KBM-7 (cell line): ENCODE data around the gene PPIP5K1.

Experiments
- DNase-seq: peaks from one replicate; pipeline ENCODE4 v3.0.0-alpha.2; 2015
- in situ Hi-C: fragments of 300-500 bp; cut with MboI; formaldehyde crosslinking; loops from 2 replicates; pipeline ENCODE4 v1.14.3; 2020; ENCODE audit warnings: low sequenced_read_pairs, low pct_unique_long_range_greater_than_20kb, mixed read lengths

PPIP5K1 gene

DNA sequence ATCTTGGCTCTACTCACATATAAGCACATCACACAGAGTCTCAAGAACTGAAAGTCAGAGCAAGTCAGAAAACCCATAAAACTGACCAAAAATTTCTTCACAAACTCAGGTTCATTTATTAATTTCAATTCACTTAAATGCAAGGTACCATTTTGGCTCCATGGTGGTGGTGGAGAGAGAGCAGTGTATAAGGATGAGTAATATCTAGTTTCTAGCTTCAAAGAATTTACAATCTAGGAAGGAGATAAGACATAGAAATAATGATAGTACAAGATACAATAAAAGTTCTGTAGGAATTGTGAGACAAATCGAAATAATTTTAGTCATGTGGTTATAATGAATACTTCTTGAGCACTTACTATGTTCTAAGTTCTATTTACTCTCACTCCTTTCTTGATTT, 90.4 kb downstream of the PPIP5K1 start:
- no peak for DNase-seq
- in situ Hi-C loops = no loop called here

DNA sequence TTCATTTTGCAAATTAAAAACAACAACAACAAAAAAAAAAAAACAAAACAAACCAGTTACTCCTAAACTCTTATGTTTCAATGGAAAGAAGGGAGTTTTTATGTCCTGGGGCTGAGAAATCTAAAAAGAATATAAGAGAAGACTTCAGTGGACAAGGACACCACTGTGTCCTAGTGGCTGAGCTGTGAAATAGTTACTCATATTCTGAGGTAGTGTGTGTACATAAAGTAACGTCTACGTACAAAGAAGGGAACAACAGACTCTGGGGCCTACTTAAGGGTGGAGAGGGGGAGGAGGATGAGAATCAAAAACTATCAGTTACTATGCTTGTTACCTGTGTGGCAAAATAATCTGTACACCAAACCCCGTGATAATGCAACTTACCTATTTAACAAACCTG, 91.0 kb downstream of the PPIP5K1 start:
- DNase-seq = no peak
- in situ Hi-C loops = no loop called here

DNA sequence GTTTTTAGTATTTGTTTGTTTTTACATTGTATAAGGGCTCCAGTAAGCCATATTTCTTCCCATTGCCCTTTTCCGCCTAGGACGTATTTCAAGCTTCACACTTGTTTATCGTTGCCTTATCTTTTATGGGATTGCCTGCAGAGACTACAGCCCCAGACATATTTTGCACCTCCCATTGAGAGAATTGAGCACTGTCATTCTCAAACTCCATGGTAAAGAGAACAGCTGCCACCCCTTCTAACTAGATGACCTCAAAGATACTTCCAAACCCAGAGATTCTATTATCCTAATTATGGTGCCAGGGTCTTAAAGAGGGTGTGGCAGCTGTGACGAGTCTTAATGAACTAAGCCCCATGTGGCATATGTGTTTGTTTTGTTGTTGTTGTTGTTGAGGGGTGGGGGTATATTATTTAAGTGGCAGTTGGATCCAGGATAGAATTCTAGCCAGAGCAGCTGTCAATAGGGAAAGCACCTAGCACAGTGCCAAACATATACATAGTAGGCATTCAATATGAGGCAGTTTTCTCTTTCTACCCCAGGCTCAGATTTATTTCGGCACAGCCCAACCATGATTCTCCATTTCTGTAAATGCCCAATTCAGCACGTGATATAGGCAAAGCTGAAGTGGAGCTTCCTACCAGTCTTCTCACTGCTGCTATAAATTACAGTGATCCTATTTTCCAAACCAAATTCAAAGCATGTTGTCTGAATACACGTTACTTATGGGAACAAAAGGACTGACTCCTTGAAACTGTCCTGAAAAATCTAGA, 96.1 kb downstream of the PPIP5K1 start:
- in situ Hi-C loops = no loop called here
- no peak for DNase-seq

DNA sequence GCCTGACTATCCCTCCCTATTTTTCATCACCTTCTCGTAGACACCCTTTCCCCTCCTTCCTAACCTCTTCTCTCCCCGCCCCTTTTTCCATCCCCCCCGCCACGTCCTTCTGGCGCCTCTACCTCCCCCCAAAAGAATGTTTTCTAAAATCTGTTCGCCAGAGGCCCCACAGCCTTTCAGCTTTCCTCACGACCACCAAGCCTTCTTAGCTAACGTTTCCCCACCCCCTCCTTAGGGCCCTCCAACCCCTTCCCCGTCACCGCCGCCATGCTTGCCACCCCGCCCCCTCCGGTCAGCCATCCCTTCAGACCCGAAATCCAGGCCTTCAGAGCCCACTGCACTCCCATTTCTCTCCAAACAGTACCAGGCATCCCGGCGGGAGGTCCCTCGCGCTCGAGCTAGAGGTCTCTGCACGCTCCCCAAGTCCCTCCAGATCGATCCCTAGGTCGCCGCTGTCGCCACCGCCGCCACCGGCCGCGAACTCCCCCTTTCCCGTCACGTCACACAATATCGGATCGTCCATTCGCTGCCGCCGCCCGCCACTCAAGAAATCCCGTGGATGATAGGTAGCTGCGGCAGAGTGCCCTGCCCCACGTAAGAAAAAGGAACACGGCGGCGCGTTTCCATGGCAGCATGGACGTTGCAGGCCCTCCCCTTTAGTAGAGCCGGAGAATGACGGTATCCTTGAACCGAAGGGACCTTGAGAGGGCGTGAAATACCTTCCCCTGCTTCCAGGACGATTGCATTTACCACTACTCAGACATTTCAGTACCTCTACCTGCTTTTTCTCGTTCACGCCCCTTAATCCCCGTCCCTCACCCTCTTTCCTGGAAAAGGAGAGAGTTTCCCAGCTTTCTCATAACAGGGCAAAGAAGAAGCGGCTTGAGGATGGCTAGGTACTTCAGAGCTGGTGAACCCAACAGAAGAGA, 97.1 kb downstream of the PPIP5K1 start, which contains the start of gene TP53BP1:
Gene TP53BP1 (minus strand): TSS at position 484 of the 929 bp plus-strand sequence. CDS start 113 bp downstream, at position 371.
- peak; percentile 96 for DNase-seq
- in situ Hi-C loops = no loop called here

DNA sequence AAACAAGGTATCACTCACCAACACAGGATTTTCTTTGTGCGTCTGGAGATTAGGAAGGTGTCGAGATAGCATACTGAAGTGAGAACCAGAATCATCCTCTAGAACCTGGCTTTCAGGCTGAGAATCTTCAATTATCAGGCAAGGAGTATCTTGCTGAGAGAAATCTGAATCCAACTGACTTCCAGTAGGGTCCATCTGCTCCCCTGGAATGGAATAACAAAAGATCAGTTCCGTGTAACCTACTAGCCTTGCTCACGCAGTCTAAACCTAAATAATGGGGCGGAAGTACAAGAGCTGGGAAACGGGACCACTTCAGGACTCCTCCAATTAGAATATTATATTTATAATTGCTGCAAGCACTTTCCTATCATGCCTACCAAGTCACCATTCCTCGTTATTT, 97.7 kb downstream of the PPIP5K1 start:
- in situ Hi-C loops = no loop called here
- no peak for DNase-seq

DNA sequence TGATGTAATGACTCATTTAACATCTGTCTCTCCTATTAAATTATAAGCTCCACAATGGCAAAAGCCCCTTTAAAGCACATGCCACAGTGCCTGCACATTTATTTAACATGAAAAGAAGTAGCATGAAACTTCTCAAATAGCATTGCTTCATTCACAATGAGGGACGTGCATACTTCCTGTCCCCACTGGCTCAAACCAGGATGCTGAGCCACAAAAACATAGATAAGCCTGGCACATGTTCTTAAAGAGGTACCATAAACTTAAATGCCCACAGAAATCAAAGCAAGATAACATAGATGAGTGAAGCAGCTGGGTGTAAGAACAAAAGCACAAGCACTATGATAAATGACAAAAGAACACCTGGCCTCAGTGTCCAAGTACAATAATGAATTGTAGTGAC, 100.8 kb downstream of the PPIP5K1 start:
- in situ Hi-C loops = no loop called here
- peak; percentile 30 for DNase-seq

DNA sequence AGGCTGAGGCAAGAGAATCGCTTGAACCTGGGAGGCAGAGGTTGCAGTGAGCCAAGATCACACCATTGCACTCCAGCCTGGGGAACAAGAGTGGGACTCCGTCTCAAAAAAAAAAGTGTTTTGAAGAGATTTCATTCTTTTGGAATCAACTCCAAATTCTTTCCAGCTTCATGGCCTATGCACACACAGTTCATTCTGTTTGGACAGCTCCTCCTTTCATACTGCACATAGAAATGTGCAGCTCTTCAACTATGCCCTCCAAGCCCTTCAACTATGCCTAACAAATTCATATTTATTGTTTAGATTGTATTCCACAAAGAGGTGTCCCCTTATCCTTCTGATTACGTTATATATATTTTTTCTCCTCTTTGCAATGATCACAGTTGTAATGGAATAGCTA, 101.2 kb downstream of the PPIP5K1 start:
- DNase-seq = no peak
- in situ Hi-C loops = no loop called here

DNA sequence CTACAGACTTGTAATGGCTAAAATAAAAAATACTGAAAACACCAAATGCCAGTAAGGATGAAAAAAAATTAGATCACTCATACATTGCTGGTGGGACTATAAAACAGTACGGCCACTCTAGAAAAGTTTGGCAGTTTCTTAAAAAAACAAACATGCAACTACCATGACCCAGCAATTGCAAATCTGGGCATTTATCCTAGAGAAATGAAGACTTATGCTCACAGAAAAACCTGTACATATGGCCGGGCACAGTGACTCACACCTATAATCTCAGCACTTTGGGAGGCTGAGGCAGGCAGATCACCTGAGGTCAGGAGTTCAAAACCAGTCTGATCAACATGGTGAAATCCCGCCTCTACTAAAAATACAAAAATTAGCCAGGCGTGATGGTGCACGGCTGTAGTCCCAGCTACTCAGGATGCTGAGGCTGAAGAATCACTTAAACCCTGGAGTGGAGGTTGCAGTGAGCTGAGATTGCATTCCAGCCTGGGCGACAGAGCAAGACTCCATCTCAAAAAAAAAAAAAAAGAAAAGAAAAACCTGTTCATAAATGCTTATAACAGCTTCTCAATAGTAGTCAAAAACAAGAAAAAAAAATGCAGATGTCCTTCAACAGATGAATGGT, 102.6 kb downstream of the PPIP5K1 start:
- in situ Hi-C loops = no loop called here
- no peak for DNase-seq

DNA sequence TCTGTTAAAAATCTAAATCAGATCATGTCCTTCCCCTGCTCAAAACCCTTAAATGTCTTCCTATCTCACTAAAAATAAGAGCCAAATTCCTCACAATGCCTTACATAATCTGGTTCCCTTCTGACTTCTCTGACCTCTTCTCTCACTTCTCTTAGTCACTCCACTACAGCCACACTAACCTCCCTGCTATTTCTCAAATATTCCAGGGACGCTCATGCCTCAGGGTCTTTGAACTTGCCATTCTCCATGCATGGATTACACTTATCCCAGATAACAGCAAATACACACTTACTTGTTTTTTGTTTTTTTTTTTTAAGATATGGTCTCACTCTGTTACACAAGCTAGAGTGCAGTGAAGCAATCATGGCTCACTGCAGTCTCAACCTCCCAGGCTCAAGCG, 105.6 kb downstream of the PPIP5K1 start:
- no peak for DNase-seq
- in situ Hi-C loops = no loop called here
